ENCODE data around the gene FAM13A. TPM values are rescaled to one million over a fixed set of nuclear protein-coding genes. Genes with fewer than 3 reads are reported as not detected.

Gene FAM13A
- polyA plus RNA-seq, 1 donor from 2014 or later, result 4.0 TPM

DNA sequence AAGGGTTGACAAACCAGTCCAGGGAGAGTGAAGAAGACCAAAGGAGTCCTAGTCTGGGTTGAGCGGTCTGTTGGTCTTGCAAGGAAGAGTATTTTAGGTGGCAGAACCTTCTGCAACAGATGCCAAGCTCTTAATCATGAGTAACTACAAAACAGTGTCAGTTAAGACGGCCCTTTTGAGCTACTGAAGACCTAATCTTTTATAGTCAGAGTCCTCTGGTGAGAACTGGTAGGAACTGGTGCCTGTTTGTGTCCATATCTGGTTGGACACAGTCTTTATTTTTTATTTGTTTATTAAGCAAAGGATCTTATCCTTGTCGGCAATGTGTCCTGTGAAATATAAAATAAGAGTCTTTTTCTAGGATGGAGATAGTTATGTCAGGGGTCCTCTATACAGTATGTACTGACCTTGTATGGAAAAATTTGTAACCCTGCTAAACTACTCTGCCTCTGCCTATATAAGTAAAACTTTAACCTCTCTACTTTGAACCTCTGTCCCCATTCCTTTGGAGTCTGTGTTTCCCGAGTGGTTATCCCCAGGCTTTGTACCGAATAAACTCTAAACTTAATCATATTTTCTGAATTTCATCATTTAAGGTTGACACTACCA is 47.1 kb downstream of the FAM13A start:
- H3K9me3 ChIP-seq (ENCODE audit: low read length), result no peaks in the 10 kb centered on the region
- no peak overlapping the region for H3K9ac ChIP-seq (ENCODE audit: low read length)

DNA sequence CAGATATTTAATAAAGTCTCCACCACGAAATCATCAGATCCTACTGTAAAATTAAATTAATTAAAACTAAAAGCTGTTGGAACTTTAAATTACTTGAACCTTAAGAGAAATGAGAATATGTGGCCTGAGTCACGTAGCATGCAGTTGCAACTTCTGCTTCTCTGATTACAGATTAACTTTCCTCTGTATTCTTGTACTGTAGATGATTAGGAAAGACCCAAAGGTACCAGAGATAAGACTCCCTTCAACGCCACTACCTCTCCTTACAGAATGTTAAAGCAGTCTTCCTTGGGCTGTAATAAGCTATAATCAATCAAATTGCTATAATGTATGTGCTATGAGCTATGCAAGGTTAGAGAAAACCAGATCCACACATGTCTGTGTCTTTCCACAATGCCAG is 47.9 kb downstream of the FAM13A start:
- TF ChIP-seq TAF1 (IDR thresholded peaks at IDR 0.05; ENCODE audit: low read depth), result no peak
- no peak for TF ChIP-seq SMC3 (conservative IDR thresholded peaks at IDR 0.05; ENCODE audit: poor library complexity)
- no peak for TF ChIP-seq POLR2AphosphoS5 (IDR thresholded peaks at IDR 0.05)
- TF ChIP-seq, protein P1, sequence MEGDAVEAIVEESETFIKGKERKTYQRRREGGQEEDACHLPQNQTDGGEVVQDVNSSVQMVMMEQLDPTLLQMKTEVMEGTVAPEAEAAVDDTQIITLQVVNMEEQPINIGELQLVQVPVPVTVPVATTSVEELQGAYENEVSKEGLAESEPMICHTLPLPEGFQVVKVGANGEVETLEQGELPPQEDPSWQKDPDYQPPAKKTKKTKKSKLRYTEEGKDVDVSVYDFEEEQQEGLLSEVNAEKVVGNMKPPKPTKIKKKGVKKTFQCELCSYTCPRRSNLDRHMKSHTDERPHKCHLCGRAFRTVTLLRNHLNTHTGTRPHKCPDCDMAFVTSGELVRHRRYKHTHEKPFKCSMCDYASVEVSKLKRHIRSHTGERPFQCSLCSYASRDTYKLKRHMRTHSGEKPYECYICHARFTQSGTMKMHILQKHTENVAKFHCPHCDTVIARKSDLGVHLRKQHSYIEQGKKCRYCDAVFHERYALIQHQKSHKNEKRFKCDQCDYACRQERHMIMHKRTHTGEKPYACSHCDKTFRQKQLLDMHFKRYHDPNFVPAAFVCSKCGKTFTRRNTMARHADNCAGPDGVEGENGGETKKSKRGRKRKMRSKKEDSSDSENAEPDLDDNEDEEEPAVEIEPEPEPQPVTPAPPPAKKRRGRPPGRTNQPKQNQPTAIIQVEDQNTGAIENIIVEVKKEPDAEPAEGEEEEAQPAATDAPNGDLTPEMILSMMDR (IDR thresholded peaks at IDR 0.05; ENCODE audit: poor library complexity, severe bottlenecking), result no peak
- TF ChIP-seq MXI1 (conservative IDR thresholded peaks at IDR 0.05; ENCODE audit: poor library complexity, severe bottlenecking), result no peak
- TF ChIP-seq EZH2 (IDR thresholded peaks at IDR 0.05; ENCODE audit: borderline replicate concordance, insufficient read depth, low read length, poor library complexity, severe bottlenecking), result no peak
- TF ChIP-seq EP300 (conservative IDR thresholded peaks at IDR 0.05; ENCODE audit: poor library complexity, severe bottlenecking), result no peak
- no peak for TF ChIP-seq RAD21 (conservative IDR thresholded peaks at IDR 0.05)
- TF ChIP-seq, protein P2, sequence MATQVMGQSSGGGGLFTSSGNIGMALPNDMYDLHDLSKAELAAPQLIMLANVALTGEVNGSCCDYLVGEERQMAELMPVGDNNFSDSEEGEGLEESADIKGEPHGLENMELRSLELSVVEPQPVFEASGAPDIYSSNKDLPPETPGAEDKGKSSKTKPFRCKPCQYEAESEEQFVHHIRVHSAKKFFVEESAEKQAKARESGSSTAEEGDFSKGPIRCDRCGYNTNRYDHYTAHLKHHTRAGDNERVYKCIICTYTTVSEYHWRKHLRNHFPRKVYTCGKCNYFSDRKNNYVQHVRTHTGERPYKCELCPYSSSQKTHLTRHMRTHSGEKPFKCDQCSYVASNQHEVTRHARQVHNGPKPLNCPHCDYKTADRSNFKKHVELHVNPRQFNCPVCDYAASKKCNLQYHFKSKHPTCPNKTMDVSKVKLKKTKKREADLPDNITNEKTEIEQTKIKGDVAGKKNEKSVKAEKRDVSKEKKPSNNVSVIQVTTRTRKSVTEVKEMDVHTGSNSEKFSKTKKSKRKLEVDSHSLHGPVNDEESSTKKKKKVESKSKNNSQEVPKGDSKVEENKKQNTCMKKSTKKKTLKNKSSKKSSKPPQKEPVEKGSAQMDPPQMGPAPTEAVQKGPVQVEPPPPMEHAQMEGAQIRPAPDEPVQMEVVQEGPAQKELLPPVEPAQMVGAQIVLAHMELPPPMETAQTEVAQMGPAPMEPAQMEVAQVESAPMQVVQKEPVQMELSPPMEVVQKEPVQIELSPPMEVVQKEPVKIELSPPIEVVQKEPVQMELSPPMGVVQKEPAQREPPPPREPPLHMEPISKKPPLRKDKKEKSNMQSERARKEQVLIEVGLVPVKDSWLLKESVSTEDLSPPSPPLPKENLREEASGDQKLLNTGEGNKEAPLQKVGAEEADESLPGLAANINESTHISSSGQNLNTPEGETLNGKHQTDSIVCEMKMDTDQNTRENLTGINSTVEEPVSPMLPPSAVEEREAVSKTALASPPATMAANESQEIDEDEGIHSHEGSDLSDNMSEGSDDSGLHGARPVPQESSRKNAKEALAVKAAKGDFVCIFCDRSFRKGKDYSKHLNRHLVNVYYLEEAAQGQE (IDR thresholded peaks at IDR 0.05; ENCODE audit: borderline replicate concordance), result no peak
- no peaks in the 10 kb centered on the region for H3K9me3 ChIP-seq (ENCODE audit: low read length)

More for the DNA sequence above, 47.1 kb downstream of the FAM13A start:
- Histone ChIP-seq H3K9me2 (ENCODE audit: insufficient read depth, low read length) (no peaks in the 10 kb centered on the region), H3K27me3 (ENCODE audit: insufficient read depth, low read depth, low read length) (no peaks in the 10 kb centered on the region), H3K27ac (ENCODE audit: low read length) (no peak overlapping the region), H3F3A (ENCODE audit: insufficient read depth, low read length, poor library complexity, severe bottlenecking) (no peaks in the 10 kb centered on the region), H3K79me2 (replicated peaks; ENCODE audit: insufficient read depth, low read length) (no peaks in the 10 kb centered on the region), H4K20me1 (ENCODE audit: insufficient read depth) (no peaks in the 10 kb centered on the region), H3K36me3 (ENCODE audit: insufficient read depth, low read length) (no peaks in the 10 kb centered on the region), H3K4me3 (ENCODE audit: low read length) (no peak overlapping the region), H3K4me2 (ENCODE audit: low read length) (no peak overlapping the region), H2AFZ (ENCODE audit: low read depth, low read length) (no peak overlapping the region)
- no peak for TF ChIP-seq TAF1 (IDR thresholded peaks at IDR 0.05; ENCODE audit: low read depth)
- no peak for TF ChIP-seq RAD21 (conservative IDR thresholded peaks at IDR 0.05)
- no peak for TF ChIP-seq EZH2 (IDR thresholded peaks at IDR 0.05; ENCODE audit: borderline replicate concordance, insufficient read depth, low read length, poor library complexity, severe bottlenecking)
- no peak for TF ChIP-seq MXI1 (conservative IDR thresholded peaks at IDR 0.05; ENCODE audit: poor library complexity, severe bottlenecking)
- TF ChIP-seq, protein P1 (IDR thresholded peaks at IDR 0.05; ENCODE audit: poor library complexity, severe bottlenecking), result no peak

More for the DNA sequence above, 47.9 kb downstream of the FAM13A start:
- Histone ChIP-seq H3K27ac (ENCODE audit: low read length) (no peak overlapping the region), H4K20me1 (ENCODE audit: insufficient read depth) (no peaks in the 10 kb centered on the region), H3K9ac (ENCODE audit: low read length) (no peak overlapping the region), H3K4me2 (ENCODE audit: low read length) (no peak overlapping the region), H3K79me2 (replicated peaks; ENCODE audit: insufficient read depth, low read length) (no peaks in the 10 kb centered on the region), H3F3A (ENCODE audit: insufficient read depth, low read length, poor library complexity, severe bottlenecking) (no peaks in the 10 kb centered on the region), H3K9me2 (ENCODE audit: insufficient read depth, low read length) (no peaks in the 10 kb centered on the region), H3K4me3 (ENCODE audit: low read length) (no peak overlapping the region), H3K27me3 (ENCODE audit: insufficient read depth, low read depth, low read length) (no peaks in the 10 kb centered on the region), H2AFZ (ENCODE audit: low read depth, low read length) (no peak overlapping the region), H3K36me3 (ENCODE audit: insufficient read depth, low read length) (no peaks in the 10 kb centered on the region)
